AG20443 (cell line): ENCODE measurements around the gene BRD9.
A peak's percentile ranks its signal among the peaks of the same experiment; 100 is the strongest.
"Not testable (repeated sequence)": the region's sequence is repeated elsewhere in the genome, so short reads cannot be mapped to it uniquely, and the experiment has no call there.

Source experiments
- DNase-seq: peaks from one replicate; pipeline ENCODE4 v3.0.0; 2012; ENCODE audit warnings: low spot score, mixed read lengths

Gene BRD9

DNA sequence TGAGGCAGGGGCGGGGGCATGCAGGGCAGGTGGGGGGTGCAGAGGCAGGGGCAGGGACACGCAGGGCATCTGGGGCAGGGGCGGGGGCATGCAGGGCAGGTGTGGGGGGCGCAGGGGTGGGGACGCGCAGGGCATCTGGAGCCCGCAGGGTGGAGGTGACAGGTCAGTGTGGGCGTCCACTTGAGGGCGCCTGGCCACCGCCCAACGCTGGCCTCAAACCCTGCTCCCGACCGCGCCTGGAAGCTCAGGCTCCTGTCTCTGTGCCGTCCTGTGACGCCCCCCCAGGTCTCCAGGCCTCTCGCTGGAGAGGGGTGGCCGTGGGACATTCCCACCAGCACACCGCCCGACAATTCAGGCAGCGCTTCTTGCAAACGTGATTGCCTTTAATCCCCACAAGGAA is 48.7 kb downstream of the BRD9 start:
- not testable (repeated sequence) for DNase-seq

DNA sequence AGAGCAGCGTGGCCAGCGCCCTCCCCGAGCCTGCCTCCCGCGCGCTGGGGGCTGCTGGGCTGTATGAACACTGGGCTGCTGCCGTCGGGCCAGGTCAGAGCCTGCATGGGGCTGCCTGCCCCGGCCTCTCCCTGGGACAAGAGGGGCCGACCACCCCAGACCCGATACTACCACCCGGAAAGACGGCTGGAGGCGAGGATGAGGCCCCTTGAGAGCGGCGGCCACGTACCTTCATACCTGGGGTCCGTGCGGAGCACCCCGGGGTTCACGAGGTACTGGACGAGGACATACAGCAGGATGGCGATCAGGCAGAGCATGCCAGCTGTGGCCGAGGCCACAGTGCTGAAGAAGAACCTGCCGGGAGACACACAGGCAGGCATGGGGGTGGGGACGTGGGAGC is 49.2 kb downstream of the BRD9 start:
- not testable (repeated sequence) for DNase-seq

DNA sequence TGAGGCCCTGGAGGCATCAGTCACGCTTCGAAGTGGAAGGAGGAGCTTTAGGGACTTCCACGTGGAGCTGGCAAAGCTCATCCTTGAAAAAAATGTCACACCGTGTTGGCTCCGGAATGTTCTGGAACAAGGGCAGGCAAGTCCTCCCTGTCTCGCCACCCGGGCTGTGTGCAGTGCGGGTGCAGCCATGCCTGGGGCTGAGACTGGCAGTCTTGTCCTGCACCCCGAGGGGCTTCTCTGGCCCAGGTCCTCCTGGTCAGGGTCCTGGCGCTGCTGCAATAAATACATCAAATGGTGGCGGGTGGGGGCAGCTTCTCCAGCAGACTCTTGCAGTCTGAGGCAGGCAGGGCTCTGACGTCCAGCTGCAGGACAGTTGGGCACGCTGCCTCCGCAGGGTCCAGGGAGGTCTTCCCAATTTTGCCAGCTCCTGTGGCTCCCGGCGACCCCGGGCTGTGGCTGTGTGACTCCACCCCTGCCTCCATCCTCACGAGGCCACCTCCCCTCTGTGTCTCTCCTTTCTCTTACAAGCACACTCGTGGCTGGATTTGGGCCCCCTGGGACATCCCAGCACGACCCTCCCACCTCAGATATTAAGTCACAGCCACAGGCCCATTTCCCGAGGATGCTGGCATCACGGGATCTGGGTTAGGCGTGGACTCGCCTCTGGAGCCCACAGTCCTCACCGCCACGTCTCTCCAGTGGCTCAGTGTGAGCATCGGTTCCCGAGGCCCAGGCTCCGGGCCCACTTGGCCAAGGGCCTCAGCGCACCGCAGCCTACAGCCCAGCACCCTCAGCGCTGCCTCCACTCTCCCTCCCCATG is 50.0 kb downstream of the BRD9 start:
- DNase-seq = not testable (repeated sequence)

- peak; percentile 50 for DNase-seq
Observed at GRCh38 chr5:841531-842401, 50.8 kb downstream of the BRD9 start.

- DNase-seq = not testable (repeated sequence)
Observed at GRCh38 chr5:840974-841435, 51.6 kb downstream of the BRD9 start.

DNA sequence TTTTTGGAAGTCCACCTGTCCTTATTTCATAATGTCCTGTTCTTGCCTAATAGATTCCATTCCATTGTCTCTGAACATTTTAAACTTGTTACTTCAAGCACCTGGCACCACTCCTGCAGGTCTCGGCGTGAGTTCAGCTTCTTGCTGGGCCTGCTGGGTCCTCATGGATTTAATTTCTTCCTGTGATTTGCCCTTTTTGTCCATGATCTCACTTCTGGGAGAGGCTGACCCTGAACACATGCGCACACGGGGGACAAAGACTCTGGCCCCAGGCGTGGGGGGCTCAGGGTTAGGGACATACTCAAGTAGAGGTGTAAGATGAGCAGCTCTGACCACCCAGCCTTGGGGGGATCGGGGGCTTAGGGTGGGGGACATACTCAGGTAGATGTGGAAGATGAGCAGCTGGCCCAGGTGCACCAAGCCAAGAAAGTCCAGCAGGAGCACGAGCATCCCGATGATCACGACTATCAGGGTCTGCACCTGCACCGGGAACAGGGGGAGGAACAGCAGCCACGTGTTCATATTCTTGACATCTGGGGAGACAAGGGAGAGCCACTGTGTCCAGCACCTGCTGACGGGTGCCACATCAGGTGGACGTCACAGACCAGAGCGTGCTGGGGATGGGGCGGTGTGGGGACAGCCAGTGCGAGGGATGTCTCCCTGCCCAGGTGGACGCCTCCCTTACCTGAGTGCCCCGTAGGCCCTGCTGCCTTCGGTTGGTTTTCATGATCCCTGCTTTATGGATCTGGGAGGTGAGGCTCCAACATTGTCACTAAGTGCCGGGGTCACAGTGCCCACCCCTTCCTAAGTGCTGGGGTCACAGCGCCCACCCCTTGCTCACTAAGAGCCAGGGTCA is 52.3 kb downstream of the BRD9 start:
- not testable (repeated sequence) for DNase-seq

- not testable (repeated sequence) for DNase-seq
Observed at GRCh38 chr5:838431-838851, 54.2 kb downstream of the BRD9 start.

DNA sequence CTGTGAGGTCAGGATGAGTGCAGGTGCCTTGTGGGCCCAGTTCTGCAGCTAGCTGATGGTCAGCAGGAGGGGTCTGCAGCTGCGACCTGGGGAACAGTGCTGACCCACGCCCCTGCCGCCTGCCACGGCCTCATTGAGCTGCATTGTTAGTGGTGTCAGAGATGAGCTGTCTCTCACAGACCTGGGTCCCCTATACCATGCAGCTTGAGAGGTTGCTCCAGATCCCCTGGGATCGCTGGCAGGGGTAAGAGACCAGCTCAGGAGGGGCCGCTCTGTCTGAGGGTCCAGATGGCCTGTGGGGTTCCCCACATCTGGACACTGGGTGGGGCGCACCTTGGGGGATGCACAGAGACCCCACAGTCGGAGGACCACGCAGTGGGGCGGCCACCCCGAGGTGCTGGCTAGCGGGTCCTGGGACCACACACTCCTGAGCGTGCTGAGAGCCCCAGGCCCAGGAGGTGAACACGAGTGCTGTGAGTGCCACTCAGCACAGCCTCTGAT is 54.9 kb downstream of the BRD9 start:
- not testable (repeated sequence) for DNase-seq

GRCh38 chr5:835933-836612 is 56.5 kb downstream of the BRD9 start:
- DNase-seq = not testable (repeated sequence)

GRCh38 chr5:834013-834412 is 58.6 kb downstream of the BRD9 start:
- DNase-seq = not testable (repeated sequence)

DNA sequence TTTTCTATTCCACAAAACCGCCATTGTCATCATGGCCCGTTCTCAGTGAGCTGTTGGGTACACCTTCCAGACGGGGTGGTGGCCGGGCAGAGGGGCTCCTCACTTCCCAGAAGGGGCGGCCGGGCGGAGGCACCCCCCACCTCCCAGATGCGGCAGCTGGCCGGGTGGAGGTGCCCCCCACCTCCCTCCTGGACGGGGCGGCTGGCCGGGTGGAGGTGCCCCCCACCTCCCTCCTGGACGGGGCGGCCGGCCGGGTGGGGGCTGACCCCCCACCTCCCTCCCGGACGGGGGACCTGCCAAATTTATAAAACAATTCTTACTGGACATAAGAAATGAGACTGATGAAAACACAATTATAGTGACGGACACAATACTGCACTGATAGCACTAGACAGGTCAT is 64.4 kb downstream of the BRD9 start:
- DNase-seq = not testable (repeated sequence)

DNA sequence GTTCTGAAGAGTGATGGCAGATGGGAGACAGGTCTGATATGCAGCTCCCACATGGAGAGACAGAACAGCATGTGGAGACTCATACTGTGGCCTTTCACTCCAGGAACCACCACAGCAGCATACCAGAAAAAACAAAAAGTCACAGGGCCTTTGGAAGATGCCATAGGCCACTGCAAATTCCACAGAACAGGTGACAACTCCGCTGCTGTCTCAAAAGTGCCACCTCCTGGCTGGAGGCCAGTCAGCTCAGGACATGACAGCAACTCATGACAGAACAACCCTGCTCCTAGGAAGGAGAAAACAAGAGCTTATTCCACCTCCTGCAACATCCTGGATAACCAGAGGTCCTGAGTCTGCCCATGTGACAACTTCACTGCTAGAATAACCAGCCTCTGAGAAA is 67.1 kb downstream of the BRD9 start:
- DNase-seq = not testable (repeated sequence)

GRCh38 chr5:821504-821903 is 71.1 kb downstream of the BRD9 start:
- DNase-seq = no peak

- no peak for DNase-seq
Observed at GRCh38 chr5:820245-820644, 72.4 kb downstream of the BRD9 start.

DNA sequence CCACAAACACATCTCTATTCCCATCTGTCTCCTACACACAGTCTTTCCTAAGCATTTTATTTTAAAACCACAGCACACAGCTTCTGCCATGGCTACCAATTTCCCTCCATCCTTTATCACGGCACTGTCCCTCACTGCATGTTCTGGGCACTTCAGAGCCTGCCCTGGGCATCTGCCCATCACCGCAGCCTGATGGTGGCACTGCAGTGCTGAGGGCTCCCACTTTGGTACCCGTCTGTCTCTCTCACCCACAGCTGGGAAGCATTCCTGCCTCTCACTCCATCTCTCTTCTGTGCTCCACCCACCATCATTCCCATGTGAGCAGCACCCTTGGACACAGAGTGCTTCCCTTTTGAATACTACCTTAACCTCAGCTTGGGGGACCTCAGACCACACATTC is 73.5 kb downstream of the BRD9 start:
- no peak for DNase-seq

DNA sequence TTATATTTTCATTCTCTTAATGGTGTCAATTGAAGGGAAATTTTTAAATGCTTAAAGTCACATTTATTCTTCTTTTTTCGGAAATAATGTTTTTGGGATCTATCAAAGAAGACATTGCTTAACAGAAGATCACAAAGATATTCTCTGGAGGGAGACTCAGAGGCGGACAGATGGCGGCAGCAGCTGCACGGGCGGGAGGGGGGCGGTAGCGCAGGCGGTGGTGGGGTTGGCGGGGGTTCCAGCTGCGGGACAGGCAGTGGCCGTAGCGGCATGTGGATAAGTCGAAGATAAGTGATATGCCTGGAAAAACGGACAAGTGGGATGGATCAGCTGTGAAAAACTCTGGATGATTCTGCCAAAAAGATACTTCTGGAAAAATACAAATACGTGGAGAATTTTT is 76.4 kb downstream of the BRD9 start:
- DNase-seq = no peak

- no peak for DNase-seq
Observed at GRCh38 chr5:815449-815848, 77.2 kb downstream of the BRD9 start.
